HL-60 (cell line): ENCODE data around the gene ESPN.

Experiments
- GABPA ChIP-seq: IDR thresholded peaks from 2 replicates; pipeline ENCODE4 v1.6.1; 2012; ENCODE audit warnings: low read depth
- POLR2AphosphoS5 ChIP-seq: IDR thresholded peaks from 2 replicates; pipeline ENCODE4 v1.6.1; 2012; ENCODE audit warnings: low read depth
- TF ChIP-seq, protein P1 (sequence below): IDR thresholded peaks from one replicate; pipeline ENCODE4 v1.5.1; 2011; ENCODE audit warnings: low read length, control low read depth, inconsistent platforms; ENCODE audit not compliant: insufficient read depth

DNA sequence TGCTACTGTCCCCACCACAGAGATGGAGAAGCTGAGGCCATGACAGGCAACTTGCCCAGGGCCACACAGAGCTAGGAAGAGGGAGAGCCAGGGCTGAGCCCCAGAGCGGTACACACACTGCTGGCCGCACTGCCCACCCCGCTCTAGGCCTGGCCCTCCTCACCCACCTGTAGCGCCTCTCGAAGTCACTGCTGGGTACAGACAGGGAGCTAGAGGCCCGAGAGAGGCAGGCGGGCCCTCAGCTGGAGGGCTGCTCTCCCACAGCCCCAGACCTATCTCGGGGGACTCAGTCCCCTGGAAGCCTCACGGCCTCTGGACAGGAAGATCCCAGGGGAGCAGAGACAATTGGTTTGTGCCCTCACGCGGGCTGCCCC, 84.2 kb downstream of the ESPN start:
- TF ChIP-seq, protein P1, sequence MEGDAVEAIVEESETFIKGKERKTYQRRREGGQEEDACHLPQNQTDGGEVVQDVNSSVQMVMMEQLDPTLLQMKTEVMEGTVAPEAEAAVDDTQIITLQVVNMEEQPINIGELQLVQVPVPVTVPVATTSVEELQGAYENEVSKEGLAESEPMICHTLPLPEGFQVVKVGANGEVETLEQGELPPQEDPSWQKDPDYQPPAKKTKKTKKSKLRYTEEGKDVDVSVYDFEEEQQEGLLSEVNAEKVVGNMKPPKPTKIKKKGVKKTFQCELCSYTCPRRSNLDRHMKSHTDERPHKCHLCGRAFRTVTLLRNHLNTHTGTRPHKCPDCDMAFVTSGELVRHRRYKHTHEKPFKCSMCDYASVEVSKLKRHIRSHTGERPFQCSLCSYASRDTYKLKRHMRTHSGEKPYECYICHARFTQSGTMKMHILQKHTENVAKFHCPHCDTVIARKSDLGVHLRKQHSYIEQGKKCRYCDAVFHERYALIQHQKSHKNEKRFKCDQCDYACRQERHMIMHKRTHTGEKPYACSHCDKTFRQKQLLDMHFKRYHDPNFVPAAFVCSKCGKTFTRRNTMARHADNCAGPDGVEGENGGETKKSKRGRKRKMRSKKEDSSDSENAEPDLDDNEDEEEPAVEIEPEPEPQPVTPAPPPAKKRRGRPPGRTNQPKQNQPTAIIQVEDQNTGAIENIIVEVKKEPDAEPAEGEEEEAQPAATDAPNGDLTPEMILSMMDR, result no peak
- no peak for TF ChIP-seq POLR2AphosphoS5
- no peak for TF ChIP-seq GABPA
